Measurements from ENCODE around the gene DDAH2.

GRCh38 chr6:31742894-31743293, 13.8 kb upstream of the DDAH2 start:
- TF ChIP-seq CTCF (IDR thresholded peaks at IDR 0.05) (no peak), POLR2A (IDR thresholded peaks at IDR 0.05) (no peak)
